Tibial nerve (tissue), 4 donors: ENCODE data around the gene NPDC1. TPM values are rescaled to one million over a fixed set of nuclear protein-coding genes. Genes with fewer than 3 reads are reported as not detected.

Source experiments
- DNase-seq, 2 donors: peaks; one replicate each; pipeline ENCODE4 v3.0.0-alpha.2; 2019; ENCODE audit warnings: low spot score in 2 of 2
- H3K27ac ChIP-seq, 4 donors: fragments of 200-600 bp; sonication (generic) in 3 of 4; one replicate each; pipeline ENCODE4 v1.5.1; 2017 to 2019; ENCODE audit warnings: mild to moderate bottlenecking in 1 of 4
- H3K27me3 ChIP-seq, 2 donors: fragments of 200-600 bp; sonication (generic) in 1 of 2; one replicate each; pipeline versions ENCODE4 v1.5.1 to v1.6.0; 2017 to 2019
- H3K36me3 ChIP-seq, 3 donors: fragments of 200-600 bp; sonication (generic); one replicate each; pipeline ENCODE4 v1.5.1; 2018 to 2019
- H3K4me1 ChIP-seq, 4 donors: fragments of 200-600 bp; sonication (generic) in 3 of 4; one replicate each; pipeline ENCODE4 v1.5.1; 2017 to 2019
- H3K4me3 ChIP-seq, 4 donors: fragments of 200-600 bp; sonication (generic) in 3 of 4; one replicate each; pipeline ENCODE4 v1.5.1; 2017 to 2019; ENCODE audit warnings: mild to moderate bottlenecking in 1 of 4, moderate library complexity in 1 of 4
- H3K9me3 ChIP-seq, 4 donors: fragments of 200-600 bp; sonication (generic) in 3 of 4; one replicate each; pipeline ENCODE4 v1.5.1; 2017 to 2019
- CTCF ChIP-seq, 5 experiments: fragments of 200-600 bp in 3 of 5; fragments of 450-650 bp in 2 of 5; sonication (generic) in 3 of 5; IDR thresholded peaks; one replicate each; pipeline ENCODE4 v1.5.1; 2016 to 2019; ENCODE audit warnings: antibody characterized with exemption in 5 of 5, mild to moderate bottlenecking in 3 of 5, moderate library complexity in 2 of 5
- EP300 ChIP-seq, 2 donors: sonication (generic); formaldehyde crosslinking; IDR thresholded peaks; one replicate each; pipeline ENCODE4 v1.6.1; 2017; ENCODE audit warnings: antibody characterized with exemption in 2 of 2, mild to moderate bottlenecking in 1 of 2
- POLR2A ChIP-seq, 2 donors: fragments of 450-650 bp; IDR thresholded peaks; one replicate each; pipeline ENCODE4 v1.6.1; 2017; ENCODE audit warnings: antibody characterized with exemption in 2 of 2, mild to moderate bottlenecking in 2 of 2, moderate library complexity in 2 of 2
- WGBS, 2 donors: methylation state at CpG; one replicate each; pipeline ENCODE4 v1.1.5; 2018; 5-methylcytosine and 5-hydroxymethylcytosine counted together
- total RNA-seq, 4 donors: library from RNA; depleted of rRNA; stranded (reverse); fragments of >200 nt; gene quantifications; one replicate each; pipeline ENCODE4 v1.1.0, GENCODE V29; 2016

The NPDC1 gene
- total RNA-seq, 4 donors from 2014 or later: 80.6 to 269 (median 182) TPM

- Histone ChIP-seq H3K27ac (no peak overlapping the region), H3K9me3 (peaks cover 0 to 5% (median 0%) of the 10 kb centered on the region in 4 donors), H3K27me3 (no peaks in the 10 kb centered on the region), H3K36me3 (peaks cover 0 to 7% (median 0%) of the 10 kb centered on the region in 3 donors), H3K4me1 (peaks cover 0 to 39% (median 24%) of the 10 kb centered on the region in 4 donors), H3K4me3 (no peak overlapping the region)
- DNase-seq: no peak
- no peak for TF ChIP-seq POLR2A (IDR thresholded peaks at IDR 0.05)
- TF ChIP-seq EP300 (IDR thresholded peaks at IDR 0.05): no peak
- no peak for TF ChIP-seq CTCF (IDR thresholded peaks at IDR 0.05)
- 88 to 91% methylated on average over 20 of the region's 20 CpGs for WGBS, 2 donors
These were observed 43.9 kb downstream of the NPDC1 start for GRCh38 chr9:137001857-137002645.

GRCh38 chr9:137000177-137000930 is 45.6 kb downstream of the NPDC1 start:
- 42 to 49% methylated on average over 10 of the region's 10 CpGs for WGBS, 2 donors
- Histone ChIP-seq H3K27me3 (no peaks in the 10 kb centered on the region), H3K9me3 (peaks cover 0 to 5% (median 0%) of the 10 kb centered on the region in 4 donors), H3K27ac (peak overlapping the region in 3 of 4 donors; percentile 31 to 53 (median 44)), H3K36me3 (no peaks in the 10 kb centered on the region), H3K4me1 (peaks cover 0 to 43% (median 33%) of the 10 kb centered on the region in 4 donors), H3K4me3 (no peak overlapping the region)
- no peak for DNase-seq
- no peak for TF ChIP-seq CTCF (IDR thresholded peaks at IDR 0.05)
- TF ChIP-seq POLR2A (IDR thresholded peaks at IDR 0.05): no peak
- no peak for TF ChIP-seq EP300 (IDR thresholded peaks at IDR 0.05)

- no peak for DNase-seq
- TF ChIP-seq POLR2A (IDR thresholded peaks at IDR 0.05) (no peak), CTCF (IDR thresholded peaks at IDR 0.05) (no peak), EP300 (IDR thresholded peaks at IDR 0.05) (no peak)
- peaks cover 0 to 15% (median 0%) of the 10 kb centered on the region in 3 donors for H3K36me3 ChIP-seq
- 45 to 55% methylated on average over 18 of the region's 18 CpGs for WGBS, 2 donors
- peak overlapping the region in 3 of 4 donors; percentile 63 to 89 (median 76) for H3K27ac ChIP-seq
- H3K9me3 ChIP-seq: no peaks in the 10 kb centered on the region
- H3K4me1 ChIP-seq: peaks cover 0 to 68% (median 58%) of the 10 kb centered on the region in 4 donors
- no peak overlapping the region for H3K4me3 ChIP-seq
- no peaks in the 10 kb centered on the region for H3K27me3 ChIP-seq
These were observed 48.1 kb downstream of the NPDC1 start for GRCh38 chr9:136997830-136998234.

- peaks cover 0 to 71% (median 61%) of the 10 kb centered on the region in 4 donors for H3K4me1 ChIP-seq
- no peak overlapping the region for H3K4me3 ChIP-seq
- H3K36me3 ChIP-seq: peaks cover 0 to 15% (median 0%) of the 10 kb centered on the region in 3 donors
- WGBS, 2 donors: 83 to 84% methylated on average over 7 to 8 of the region's 10 CpGs
- TF ChIP-seq EP300 (IDR thresholded peaks at IDR 0.05): no peak
- TF ChIP-seq POLR2A (IDR thresholded peaks at IDR 0.05): no peak
- no peak for TF ChIP-seq CTCF (IDR thresholded peaks at IDR 0.05)
- no peak for DNase-seq
- H3K9me3 ChIP-seq: no peaks in the 10 kb centered on the region
- no peaks in the 10 kb centered on the region for H3K27me3 ChIP-seq
- H3K27ac ChIP-seq: peak overlapping the region in 3 of 4 donors; percentile 63 to 89 (median 76)
These were observed 48.6 kb downstream of the NPDC1 start for GRCh38 chr9:136997371-136997770.
